Kidney (tissue), 14 donors: ENCODE data around the gene KIAA0232. TPM values are rescaled to one million over a fixed set of nuclear protein-coding genes. Genes with fewer than 3 reads are reported as not detected.

ENCODE experiments used
- DNase-seq, 5 donors: peaks; one replicate each; pipeline ENCODE4 v3.0.0-alpha.2; 2013 to 2020
- FAIRE-seq: peaks from 2 replicates; lab custom pipeline; 2012; peaks lifted over from hg19 to GRCh38; lab: Jason Lieb, UNC
- H3K27ac ChIP-seq, 2 donors: one replicate each; pipeline ENCODE4 v1.7.0; 2013; ENCODE audit warnings: low read depth in 2 of 2, low read length in 2 of 2, inconsistent platforms in 1 of 2
- H3K27me3 ChIP-seq: one replicate; pipeline ENCODE4 v1.7.1; 2013; ENCODE audit warnings: low read length, inconsistent platforms; ENCODE audit not compliant: control insufficient read depth, insufficient read depth
- H3K36me3 ChIP-seq, 3 donors: one replicate each; pipeline versions ENCODE4 v1.7.0 to v1.7.1; 2013; ENCODE audit warnings: low read length in 3 of 3, control low read depth in 1 of 3, inconsistent platforms in 1 of 3; ENCODE audit not compliant: insufficient read depth in 3 of 3, control insufficient read depth in 2 of 3
- H3K4me1 ChIP-seq, 3 donors: one replicate each; pipeline versions ENCODE4 v1.7.0 to v1.7.1; 2013; ENCODE audit warnings: low read length in 3 of 3, inconsistent platforms in 1 of 3, low read depth in 1 of 3; ENCODE audit not compliant: control insufficient read depth in 2 of 3, insufficient read depth in 2 of 3
- H3K4me3 ChIP-seq, 3 donors: one replicate each; pipeline versions ENCODE4 v1.7.0 to v1.8.1; 2013; ENCODE audit warnings: low read length in 3 of 3, control low read depth in 1 of 3, inconsistent platforms in 1 of 3
- H3K9ac ChIP-seq, 3 donors: one replicate each; pipeline versions ENCODE4 v1.7.0 to v1.7.1; 2013; ENCODE audit warnings: low read length in 3 of 3, control low read depth in 1 of 3, inconsistent platforms in 1 of 3
- H3K9me3 ChIP-seq, 3 donors: one replicate each; pipeline versions ENCODE4 v1.7.0 to v1.7.1; 2013; ENCODE audit warnings: low read length in 3 of 3, control low read depth in 1 of 3, inconsistent platforms in 1 of 3; ENCODE audit not compliant: control insufficient read depth in 2 of 3, insufficient read depth in 1 of 3
- intact Hi-C: fragments of 100-400 bp; cut with DNase I; formaldehyde crosslinking; loops from one replicate; pipeline ENCODE4 v1.11.1; 2022
- polyA plus RNA-seq: library from polyadenylated mRNA; stranded (reverse); fragments of 350-450 nt; fragmentation: Illumina TruSeq; extraction: RNeasy Lipid Tissue Mini Kit (QIAGEN cat#74804); gene quantifications from one replicate; pipeline ENCODE4 v1.2.3, GENCODE V29; 2014; ENCODE audit warnings: low read depth, low replicate concordance; ENCODE audit not compliant: insufficient read depth
- total RNA-seq: library from RNA; stranded (reverse); fragmentation: NEBNext Ultra II Directional; extraction: Animal tissue kit (Norgen Biotek cat#: 25700); gene quantifications from one replicate; pipeline ENCODE4 v1.2.1, GENCODE V29; 2021
- TF ChIP-seq, protein P1 (sequence below): IDR thresholded peaks from 3 replicates; pipeline ENCODE4 v1.5.1; 2012; ENCODE audit warnings: mild to moderate bottlenecking, moderate library complexity, borderline replicate concordance; ENCODE audit not compliant: insufficient read depth; ENCODE audit errors: extremely low read depth
- donor health status: control.
- donor health status: control.
- donor health status: control.
- donor health status: control.
- donor health status: control.
- donor health status: DM: yes; HTN: yes; CAD: no.
- donor health status: Normal renal cell carcinoma (clear cell type).

The KIAA0232 gene
- total and polyA plus RNA-seq, 2 donors from 2014 or later, result 14.0 to 39.9 TPM

DNA sequence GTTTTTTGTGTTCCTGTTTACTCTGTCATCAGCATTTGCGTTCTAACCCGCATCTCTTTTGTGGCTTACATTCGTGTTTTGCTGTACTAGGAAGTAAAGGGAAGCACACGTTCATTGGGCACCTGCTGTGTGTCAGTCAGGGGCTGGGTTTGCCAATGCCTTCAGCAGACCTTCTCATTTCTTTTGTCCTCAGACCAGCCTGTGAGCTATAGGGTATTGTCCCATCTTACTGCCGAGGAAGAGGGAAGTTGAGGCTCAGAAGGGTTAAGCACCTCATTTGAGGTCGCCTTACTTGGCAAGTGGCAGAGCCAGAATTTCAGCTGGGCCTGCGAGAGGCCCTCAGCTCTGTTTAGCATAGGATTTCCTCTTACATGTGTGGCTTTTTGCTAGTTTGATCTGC is 135.8 kb downstream of the KIAA0232 start:
- H3K4me1 ChIP-seq, result peaks cover 2 to 38% (median 37%) of the 10 kb centered on the region in 3 donors
- peak overlapping the region in 2 of 3 donors; percentile 33 to 43 for H3K9ac ChIP-seq
- no peaks in the 10 kb centered on the region for H3K27me3 ChIP-seq
- H3K9me3 ChIP-seq, result no peaks in the 10 kb centered on the region
- peak overlapping the region; percentile 85 to 89 for H3K27ac ChIP-seq
- FAIRE-seq (no peak), DNase-seq (no peak)
- TF ChIP-seq, protein P1, sequence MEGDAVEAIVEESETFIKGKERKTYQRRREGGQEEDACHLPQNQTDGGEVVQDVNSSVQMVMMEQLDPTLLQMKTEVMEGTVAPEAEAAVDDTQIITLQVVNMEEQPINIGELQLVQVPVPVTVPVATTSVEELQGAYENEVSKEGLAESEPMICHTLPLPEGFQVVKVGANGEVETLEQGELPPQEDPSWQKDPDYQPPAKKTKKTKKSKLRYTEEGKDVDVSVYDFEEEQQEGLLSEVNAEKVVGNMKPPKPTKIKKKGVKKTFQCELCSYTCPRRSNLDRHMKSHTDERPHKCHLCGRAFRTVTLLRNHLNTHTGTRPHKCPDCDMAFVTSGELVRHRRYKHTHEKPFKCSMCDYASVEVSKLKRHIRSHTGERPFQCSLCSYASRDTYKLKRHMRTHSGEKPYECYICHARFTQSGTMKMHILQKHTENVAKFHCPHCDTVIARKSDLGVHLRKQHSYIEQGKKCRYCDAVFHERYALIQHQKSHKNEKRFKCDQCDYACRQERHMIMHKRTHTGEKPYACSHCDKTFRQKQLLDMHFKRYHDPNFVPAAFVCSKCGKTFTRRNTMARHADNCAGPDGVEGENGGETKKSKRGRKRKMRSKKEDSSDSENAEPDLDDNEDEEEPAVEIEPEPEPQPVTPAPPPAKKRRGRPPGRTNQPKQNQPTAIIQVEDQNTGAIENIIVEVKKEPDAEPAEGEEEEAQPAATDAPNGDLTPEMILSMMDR, result no peak
- H3K4me3 ChIP-seq, result peak overlapping the region in 1 of 3 donors; percentile 10
- intact Hi-C loops, result no loop called here
- H3K36me3 ChIP-seq, result no peaks in the 10 kb centered on the region

DNA sequence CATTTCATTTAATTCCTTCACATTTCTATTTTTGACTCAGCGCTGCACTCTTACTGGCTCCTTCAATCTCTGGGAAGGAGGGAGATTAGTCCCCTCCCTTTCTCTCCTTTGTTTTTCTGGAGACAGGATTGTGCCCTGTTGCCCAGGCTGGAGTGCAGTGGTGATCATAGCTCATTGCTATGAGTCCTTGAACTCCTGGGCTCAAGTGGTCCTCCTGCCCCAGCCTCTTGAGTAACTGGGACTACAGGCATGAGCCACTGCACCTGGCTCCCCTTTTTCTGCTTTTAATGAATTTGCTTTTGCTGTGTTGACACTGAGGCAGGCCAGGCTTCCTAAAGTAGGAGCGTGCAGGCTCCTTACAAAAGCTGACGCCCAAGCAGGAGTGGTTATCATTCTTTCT is 137.6 kb downstream of the KIAA0232 start:
- DNase-seq, result no peak
- peaks cover 2 to 38% (median 27%) of the 10 kb centered on the region in 3 donors for H3K4me1 ChIP-seq
- H3K27ac ChIP-seq, result no peak overlapping the region
- H3K27me3 ChIP-seq, result no peaks in the 10 kb centered on the region
- TF ChIP-seq, protein P1, result no peak
- no peaks in the 10 kb centered on the region for H3K9me3 ChIP-seq
- FAIRE-seq, result no peak
- H3K36me3 ChIP-seq, result peaks cover 0 to 13% (median 13%) of the 10 kb centered on the region in 3 donors
- intact Hi-C loops, result no loop called here
- no peak overlapping the region for H3K4me3 ChIP-seq
- no peak overlapping the region for H3K9ac ChIP-seq

DNA sequence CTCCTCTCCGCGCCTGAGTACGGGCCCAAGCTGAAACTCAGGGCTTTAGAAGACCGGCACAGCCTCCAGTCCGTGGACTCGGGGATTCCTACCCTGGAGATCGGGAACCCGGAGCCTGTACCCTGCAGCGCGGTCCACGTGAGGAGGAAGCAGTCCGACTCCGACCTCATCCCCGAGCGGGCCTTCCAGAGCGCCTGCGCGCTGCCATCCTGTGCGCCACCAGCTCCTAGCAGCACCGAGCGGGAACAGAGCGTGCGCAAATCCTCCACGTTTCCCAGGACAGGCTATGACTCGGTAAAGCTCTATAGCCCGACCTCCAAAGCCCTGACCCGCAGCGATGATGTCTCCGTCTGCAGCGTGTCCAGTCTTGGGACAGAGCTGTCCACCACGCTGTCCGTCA is 141.0 kb downstream of the KIAA0232 start:
- H3K4me1 ChIP-seq, result peaks cover 0 to 36% (median 15%) of the 10 kb centered on the region in 3 donors
- H3K36me3 ChIP-seq, result peaks cover 0 to 18% (median 16%) of the 10 kb centered on the region in 3 donors
- FAIRE-seq (no peak), DNase-seq (no peak)
- intact Hi-C loops, result no loop called here
- TF ChIP-seq, protein P1, result no peak
- no peaks in the 10 kb centered on the region for H3K9me3 ChIP-seq
- no peak overlapping the region for H3K4me3 ChIP-seq
- no peak overlapping the region for H3K9ac ChIP-seq
- H3K27ac ChIP-seq, result no peak overlapping the region
- no peaks in the 10 kb centered on the region for H3K27me3 ChIP-seq

DNA sequence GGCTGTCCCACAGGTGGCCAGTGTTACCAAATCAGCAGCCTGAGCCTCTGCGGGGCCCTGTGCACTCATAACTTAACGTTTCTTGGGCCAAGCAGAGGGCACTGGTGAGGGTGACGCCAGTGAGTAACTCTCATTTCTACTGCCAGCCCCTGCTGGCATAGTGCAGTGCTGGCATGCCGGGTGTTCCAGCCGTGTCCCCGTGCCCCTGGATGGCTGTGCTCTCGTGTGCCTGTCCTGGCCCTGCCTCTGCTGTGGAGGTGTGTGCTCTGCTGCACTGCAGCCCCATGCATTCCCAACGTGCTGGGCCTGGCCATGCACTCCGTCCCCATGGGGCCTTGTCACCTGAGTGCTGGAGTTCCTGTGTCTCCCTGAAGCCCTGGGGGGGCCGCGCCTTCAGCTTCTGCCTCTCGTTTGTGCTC is 141.8 kb downstream of the KIAA0232 start:
- intact Hi-C loops, result no loop called here
- DNase-seq, result no peak
- peaks cover 0 to 44% (median 23%) of the 10 kb centered on the region in 3 donors for H3K4me1 ChIP-seq

More for the DNA sequence above, 141.8 kb downstream of the KIAA0232 start:
- Histone ChIP-seq H3K36me3 (peaks cover 0 to 18% (median 16%) of the 10 kb centered on the region in 3 donors), H3K9ac (no peak overlapping the region), H3K27me3 (no peaks in the 10 kb centered on the region), H3K9me3 (no peaks in the 10 kb centered on the region), H3K27ac (no peak overlapping the region), H3K4me3 (no peak overlapping the region)
- TF ChIP-seq, protein P1, result no peak
- no peak for FAIRE-seq
